HG03196 (cell line): ENCODE data around the gene AMOTL1.
A peak's percentile ranks its signal among the peaks of the same experiment; 100 is the strongest.

Source experiments
- ATAC-seq: cut with Tn5 transposase; IDR thresholded peaks from one replicate; pipeline ENCODE4 v1.9.1; 2021; ENCODE audit not compliant: unreplicated experiment

Gene AMOTL1

DNA sequence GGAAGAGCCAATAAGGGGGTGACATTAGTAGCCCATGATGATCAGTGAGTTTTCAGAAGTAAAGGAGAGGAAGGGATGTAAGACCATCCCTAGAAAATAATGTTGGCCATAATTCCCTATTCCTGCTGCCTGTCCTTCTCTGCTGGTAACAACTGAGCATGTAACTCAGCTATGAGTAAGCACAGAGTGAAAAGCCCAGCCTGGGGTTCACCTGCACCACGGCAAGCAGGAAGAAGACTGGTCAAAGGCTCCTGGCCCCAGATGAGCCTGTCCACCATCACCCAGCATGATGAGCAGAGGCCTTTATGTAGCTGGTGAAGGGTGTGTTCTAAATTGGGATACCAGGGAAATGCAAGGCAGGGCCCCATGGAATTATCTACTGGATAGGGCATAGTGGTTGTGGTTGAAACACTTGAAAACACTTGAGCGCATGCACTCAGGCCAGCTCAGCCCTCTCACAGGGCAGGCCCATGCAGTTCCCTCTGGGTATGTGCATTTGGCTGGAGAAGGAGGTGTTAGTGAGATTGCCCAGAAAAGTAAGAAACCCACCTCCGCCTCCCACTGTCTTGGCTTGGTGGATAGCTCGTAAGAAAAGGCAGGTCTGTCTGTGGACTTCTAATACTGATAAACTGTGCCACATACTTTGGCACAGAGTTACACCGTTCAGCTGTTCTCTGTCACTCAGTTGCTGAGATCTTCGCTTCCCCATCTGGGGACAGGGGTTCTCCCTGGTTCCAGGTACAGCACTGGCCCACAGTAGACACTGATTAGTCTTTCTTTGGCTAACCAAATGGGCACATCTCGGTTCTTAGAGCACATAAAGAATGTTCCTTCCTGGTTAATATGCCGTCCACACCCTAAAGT lies 86.8 kb downstream of the AMOTL1 start:
- no peak for ATAC-seq

DNA sequence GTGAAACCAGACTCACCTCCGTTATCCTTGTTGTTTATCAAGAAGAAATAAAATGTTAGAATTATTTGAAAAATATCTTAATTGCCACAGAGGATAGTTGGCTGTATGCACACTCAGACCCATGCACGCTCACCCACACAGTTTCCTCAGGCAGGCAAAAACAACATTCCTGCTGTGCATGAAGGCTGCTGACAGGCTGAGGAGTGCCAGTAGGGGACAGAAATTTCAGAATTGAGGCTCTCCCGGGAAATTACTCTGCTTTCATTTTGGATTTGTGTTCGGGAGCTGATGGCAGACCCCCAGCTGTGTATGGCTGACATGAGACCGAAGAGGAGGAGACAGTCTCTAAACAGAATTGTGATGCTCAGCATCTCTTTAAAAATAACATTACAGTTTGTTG lies 87.5 kb downstream of the AMOTL1 start:
- no peak for ATAC-seq

DNA sequence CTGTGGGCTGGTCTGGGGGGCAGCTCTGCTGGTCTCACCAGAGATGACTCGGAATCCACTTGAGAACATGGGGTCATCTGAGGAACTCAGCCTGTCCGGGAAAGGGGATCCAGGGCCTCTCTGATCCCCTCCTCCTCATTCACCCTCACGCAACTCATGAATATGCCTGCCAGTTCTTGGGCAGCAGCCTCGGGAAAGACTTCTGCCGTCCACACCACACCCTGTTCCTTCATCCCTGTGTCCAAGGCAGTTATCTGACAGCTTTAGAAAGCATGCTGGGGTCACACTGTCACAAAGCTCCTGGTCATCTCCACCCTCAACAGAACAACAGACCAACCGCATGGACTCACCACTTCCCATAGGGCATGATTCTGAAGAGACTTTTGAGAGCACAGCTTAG lies 88.3 kb downstream of the AMOTL1 start:
- no peak for ATAC-seq

DNA sequence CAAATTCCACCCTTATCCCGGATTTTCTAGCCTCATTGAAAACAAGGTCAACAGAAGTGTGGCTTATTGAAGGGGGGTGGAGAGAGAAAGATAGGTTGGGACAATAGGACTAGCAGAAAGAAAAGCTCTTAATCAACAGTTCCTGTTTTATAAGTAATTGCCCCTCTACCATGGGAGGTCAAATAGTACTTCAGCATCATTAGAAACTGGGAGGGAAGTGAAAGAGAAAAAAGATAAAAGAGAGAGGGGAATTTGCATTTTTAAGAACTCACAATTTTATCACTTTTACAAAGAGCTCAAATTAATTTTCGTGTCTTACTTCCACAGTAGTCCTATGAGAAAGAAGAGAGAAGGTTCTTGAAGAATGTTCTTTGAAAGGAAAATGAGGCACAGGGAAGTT lies 89.2 kb downstream of the AMOTL1 start:
- no peak for ATAC-seq

DNA sequence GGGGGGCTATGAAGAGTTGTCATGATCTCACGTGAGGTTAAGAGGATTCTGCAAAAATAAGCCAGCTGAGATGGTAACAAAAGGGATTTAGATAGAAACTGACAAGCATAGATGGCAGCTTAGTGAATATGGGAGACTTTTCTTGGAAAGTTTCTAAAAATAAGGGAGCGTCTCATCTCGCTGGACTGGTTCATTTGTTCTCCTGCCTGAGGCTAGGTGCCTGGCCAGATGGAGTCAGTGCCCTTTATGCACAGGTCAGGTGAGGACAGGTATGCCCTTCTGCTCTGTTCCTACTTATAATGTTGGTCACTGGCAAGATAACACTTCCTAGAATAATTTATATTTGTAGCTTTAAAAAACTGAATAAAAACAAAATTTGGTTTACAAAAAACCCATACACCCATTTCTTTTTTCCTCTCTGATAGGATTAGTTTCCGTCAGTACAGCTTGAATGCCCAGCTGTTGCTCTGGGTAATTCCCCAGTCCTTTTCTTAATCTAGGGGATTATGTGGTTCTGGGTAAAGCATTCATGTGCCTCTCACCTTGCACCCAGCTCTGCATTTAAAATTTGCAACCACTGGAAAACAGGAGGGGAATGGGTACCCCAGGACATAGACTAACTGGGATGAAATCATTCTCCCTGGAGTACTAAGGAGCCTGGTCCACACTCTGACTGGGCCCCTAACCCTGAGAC lies 90.0 kb downstream of the AMOTL1 start:
- no peak for ATAC-seq

DNA sequence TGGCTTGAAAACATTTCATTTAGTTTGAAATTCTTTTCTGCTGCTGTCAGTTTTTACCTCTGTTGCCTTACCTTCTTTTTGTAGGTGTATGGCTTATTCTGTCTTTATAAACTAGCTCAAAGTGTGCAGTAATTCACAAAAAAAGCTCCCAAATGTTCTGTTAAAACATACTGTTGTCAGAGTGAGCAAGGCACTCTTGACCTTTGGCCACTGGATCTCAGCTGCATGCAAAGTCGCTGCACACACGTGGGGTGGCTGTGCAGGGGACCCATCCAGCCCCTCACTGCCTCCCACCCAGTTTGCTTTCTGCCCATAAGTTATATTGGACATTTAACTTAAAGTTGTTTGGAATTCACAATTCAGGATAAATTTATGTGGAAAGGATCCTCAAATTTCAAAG lies 92.2 kb downstream of the AMOTL1 start:
- no peak for ATAC-seq

DNA sequence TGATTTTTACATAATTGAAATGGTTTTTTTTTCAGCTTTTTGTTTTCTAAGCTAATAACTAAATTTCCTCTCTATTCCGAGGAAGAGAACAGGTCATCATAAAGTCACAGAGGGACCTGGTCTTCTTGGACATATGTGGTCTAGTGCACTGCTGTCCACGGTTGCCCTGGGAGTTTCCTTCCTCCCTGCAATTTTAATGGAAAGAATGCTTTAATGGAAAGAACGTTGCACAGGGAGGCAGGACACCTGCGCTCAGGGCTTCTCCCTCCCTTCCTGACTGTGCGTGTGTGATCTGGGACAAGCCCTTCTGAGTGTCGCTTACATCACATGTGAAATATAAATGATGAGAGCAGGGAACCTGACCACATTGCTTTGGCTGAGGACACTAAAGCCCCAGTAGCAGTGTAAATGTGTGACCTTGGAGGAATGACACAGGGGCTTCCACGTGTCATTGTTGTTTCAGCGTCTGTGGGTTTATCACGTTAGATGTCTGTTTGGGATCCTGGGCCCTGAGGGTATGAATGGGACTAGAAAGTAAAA lies 93.2 kb downstream of the AMOTL1 start:
- no peak for ATAC-seq

DNA sequence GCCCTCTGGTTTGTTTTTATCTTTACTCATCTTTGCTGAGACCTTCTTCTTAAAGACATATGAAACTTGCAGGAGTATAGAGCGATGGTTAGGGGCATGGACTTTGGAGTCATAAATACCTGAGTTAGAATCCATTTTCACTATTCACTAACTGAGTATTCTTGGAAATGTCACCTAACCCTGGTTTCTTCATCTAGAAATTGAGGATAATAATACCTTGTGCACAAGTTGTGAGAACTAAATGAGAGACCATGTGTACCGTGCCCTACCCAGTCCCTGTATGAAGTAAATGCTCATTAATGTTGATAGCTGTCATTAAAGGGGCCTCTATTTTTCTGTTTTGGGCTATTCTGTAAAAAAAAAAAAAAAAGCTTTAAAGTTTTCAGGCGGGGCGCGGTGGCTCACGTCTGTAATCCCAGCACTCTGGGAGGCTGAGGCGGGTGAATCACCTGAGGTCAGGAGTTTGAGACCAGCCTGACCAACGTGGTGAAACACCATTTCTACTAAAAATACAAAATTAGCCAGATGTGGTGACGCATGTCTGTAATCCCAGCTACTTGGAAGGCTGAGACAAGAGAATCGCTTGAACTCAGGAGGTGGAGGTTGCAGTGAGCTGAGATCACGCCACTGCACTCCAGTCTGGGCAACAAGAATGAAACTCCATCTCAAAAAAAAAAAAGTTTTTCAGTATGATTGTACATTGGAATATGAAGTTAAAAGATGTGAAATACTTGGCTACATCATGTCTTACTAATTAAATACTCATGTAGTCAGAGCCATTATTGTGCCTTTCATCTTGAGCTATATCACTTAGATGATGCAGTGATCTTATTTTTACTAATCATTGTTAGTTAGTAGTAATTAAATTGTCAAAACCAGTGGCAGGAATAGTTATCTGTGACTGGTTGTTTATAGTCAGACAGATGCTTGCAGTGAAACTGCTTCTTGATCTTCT lies 95.0 kb downstream of the AMOTL1 start:
- no peak for ATAC-seq

DNA sequence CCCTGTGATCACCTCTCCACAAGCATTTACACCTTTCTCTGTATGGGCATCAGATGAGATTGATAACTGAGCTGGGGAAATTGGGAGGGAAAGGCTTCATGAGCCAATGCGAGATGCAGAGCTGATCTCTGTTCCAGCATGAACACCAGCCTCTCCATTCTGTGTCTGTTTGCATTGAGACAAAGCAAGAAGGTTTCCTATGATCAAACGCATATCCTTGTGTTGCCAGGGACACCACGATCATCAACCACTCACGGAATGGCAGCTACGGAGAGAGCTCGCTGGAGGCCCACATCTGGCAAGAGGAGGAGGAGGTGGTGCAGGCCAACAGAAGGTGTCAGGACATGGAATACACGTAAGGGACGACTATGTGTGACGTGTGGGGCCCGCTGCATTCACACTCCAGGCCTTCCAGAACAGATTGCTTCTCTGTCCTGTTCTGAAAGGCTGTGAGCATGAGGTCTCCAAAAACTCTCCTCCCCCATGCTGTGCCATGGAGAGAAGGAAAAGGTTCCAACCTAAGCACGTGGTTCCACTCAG lies 96.4 kb downstream of the AMOTL1 start:
- ATAC-seq = no peak

DNA sequence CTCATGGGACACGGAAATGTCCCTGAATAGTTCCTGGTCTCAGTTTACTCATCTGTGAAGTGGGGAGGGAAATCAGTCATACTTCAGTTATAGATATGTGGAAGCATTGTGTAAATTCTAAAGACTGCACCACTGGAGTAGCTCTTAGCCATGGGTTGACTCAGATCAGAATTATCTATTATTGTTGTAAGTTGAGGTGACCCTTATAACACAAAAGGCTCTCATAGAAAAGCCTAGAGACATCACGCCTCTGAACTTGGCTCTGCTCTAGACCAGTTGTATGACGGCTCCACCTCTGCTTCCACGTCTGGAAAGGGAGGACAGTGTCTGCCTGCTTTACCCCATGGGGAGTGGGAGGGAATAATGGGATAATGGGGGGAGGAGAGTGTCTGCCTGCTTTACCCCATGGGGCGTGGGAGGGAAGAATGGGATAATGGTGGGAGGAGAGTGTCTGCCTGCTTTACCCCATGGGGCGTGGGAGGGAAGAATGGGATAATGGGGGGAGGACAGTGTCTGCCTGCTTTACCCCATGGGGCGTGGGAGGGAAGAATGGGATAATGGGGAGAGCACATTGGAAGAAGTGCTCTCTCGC lies 98.2 kb downstream of the AMOTL1 start:
- ATAC-seq = no peak

DNA sequence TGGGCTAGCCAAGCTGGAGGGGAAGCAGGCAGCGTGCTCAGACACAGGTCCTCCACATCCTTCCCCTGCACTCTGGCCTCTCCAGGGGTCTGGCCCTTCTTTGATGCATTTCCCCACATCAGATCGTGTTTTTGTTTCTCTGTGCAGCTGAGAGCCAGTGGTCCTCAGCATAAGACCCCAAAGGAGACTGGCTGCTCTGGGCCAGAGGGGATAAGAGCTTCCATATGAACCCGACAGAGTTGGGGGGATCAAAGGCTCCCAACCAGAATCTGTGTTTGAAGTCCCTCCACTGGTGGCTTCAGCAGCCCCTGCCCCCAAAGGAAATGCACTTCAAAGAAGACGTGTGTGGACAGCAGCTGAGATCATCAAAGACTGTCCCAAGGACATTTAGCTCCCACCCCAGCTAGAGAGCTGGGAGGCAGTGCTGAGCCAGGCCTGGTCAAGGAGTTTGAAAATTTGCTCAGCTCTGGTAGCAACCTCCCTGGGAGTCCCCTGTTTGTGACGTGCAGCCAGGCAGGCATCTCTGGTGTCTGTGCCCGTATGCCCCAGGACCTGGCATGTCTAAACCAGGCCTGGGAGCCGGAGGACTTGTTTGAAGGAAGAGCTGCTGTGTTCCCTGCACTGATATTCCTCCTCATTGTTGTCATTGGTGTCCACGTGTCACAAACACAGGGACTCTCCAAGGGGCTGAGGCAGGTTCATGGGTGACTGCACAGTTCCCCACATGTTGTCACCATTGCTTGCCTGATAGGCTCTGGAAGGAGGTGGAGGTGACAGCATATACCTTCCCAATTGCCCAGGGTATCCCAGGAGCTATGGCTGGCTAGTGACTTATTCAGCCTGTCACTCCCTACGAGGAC lies 99.0 kb downstream of the AMOTL1 start:
- ATAC-seq = no peak

DNA sequence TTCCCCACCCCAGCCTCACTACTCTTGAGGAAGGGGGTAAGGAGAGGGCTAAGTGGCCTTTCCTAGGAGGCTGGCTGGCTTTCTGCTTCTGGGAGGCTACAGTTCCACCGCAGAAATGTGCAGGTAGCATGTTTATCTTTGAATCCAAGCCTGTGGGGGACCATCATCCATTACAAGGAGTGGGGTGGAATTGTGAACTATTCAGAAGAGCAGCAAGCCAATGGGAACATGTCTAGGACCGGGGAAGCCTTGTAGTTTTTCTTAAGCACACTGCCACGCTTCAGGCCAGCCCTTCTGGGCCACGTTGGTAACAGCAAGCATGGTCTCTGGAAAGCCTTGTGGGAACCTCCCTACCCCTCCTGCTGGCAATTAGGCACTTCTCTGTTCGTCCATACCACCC lies 100.3 kb downstream of the AMOTL1 start:
- ATAC-seq = no peak

DNA sequence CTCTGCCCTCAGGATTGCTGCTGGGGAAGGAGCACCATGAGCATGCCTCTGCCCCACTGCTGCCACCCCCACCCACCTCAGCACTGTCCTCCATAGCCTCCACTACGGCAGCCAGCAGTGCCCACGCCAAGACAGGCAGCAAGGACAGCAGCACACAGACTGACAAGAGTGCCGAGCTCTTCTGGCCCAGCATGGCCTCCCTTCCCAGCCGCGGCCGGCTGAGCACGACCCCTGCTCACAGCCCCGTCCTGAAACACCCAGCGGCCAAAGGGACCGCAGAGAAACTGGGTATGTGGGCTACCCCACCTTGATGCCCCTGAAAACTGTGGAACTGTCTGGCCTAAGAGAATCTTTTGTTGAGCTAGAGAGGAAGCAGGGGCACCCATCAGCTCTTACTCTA lies 101.0 kb downstream of the AMOTL1 start:
- ATAC-seq = no peak

DNA sequence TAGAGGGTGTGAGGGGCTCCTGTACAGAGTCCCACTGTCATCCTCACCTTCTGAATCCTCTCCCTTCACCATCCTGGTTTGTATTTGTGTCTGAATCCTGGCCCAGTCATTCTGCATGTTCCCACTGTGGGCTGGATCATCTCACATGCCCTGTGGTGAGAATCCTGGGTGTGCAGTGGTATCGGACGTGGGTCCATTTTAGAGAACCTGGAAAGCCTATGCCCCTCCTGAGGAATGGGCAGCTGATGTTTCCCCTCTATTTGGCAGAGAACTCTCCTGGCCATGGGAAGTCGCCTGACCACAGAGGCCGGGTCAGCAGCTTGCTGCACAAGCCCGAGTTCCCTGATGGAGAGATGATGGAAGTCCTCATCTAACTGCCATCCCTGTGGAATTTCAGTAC lies 102.3 kb downstream of the AMOTL1 start:
- ATAC-seq = no peak

DNA sequence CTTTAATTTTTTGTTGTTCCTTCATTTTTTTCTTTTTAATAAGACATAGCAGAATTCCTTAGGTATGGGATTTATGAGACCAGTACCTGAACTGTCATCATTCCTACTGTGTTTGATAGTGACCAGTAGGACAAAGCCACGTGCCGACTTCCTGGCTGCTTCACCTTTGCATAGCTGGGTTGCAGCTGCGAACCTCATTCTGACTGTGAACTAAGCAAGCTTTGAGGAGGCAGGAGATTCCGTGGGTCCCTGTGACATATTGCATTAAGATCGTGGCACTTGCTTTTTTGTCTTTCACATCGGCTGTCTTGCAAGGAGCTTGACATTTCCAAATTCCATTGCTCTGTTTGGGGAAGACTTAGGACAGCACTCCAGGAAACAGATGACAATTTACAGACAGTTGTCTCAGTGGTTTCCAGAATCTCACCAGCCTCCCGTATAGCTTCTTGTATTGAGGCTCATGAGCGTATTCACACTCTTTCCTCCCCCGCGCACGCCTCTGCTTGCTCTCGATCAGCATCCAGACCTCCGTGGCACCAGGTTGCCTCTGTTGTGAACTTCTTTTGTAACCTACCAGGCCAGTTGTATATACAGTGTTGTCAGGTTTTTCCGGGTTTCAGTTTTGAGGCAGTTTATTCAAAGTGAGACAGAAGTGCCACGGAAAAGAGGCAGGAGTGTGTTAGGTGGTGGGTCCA lies 103.5 kb downstream of the AMOTL1 start:
- ATAC-seq = no peak

DNA sequence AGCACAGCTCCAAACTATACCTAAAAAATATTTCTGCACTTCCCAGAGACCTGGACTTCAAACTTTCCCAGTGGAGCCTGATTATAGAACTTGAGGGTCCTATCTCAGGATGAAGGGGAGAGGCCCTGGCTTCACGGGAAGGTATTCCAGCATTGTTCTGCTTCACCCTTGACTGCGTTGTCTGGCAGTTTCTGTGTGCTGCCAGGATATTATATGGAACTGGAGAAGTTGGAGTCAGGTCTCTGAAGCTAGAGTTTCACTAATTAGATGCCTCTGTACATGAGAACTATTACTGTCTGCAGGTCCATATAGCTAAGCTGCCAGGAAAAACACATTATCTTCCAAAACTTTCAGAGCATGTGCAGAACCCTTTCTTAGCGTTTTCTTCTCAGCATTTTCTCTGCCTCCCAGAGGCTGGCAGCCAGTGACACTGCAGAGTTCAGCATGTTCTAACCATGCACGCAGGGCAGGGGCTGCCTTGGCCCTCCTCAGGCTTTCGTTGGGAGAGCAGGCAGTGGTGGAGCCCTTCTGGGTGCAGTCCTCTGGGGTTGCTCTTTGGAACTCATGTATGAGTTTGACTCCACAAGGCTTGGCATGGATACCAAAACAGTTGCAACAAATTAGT lies 105.9 kb downstream of the AMOTL1 start:
- no peak for ATAC-seq

DNA sequence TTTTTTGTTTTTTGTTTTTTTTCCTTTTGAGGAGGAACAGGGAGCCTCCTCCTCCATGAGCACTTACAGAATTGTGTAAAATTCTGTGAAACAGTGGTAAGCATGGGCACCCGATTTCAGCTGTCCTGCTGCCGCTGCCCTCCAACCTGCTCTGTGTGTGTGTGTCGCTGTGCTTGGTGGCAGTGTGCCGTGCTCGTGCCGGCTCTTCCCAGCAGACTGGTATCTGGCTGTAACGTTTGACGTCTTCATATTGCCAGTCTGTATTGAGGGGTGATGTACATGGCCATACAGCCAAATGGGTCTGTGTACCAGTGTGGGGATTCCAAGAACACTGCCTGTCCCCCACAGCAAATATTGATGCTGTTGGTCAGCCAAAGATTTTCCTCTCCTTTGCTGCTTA lies 108.1 kb downstream of the AMOTL1 start:
- no peak for ATAC-seq

DNA sequence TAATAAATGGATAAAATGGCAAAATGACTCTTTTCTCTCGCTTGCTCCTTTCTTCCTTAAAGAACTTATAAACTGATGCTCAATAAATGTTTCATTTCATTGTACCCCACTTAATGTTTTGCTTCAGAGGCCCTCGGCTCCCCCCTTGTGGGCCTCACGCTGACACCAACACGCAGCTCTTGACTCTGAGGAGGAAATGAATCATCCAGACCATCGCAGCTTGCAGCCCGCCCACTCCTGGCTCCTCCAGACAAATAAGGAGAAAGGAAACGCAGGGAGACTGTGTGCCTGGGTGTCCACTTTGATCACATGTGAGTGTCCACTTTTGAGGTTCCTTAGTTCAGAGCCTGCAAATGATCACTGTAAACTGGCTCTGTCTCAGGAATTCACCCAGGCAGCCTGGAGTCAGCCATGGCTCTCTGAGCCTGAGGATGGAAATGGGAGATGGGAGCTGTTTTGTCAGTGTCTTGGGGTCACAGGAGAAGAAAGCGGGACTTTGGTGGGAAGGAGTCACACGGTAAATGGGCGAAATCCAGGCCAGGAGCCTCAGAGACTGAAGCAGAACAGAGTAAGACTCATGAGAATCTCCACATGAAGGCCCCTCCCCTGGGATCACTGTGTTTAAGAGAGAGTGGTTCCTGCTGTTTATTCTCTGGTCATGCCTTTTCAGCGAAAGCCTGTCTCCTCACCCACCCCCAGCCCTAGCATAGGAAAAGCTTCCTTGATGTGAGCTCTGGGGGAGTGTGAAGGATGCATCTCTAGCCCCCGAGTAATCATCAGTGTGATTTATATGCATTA lies 108.7 kb downstream of the AMOTL1 start:
- peak; percentile 94 for ATAC-seq
